Adrenal gland (tissue), 5 donors: ENCODE results near the gene KLHL12.

ENCODE experiments used
- CTCF ChIP-seq, 6 experiments: fragments of 450-650 bp in 4 of 6; fragments of 200-600 bp in 2 of 6; sonication (generic) in 1 of 6; IDR thresholded peaks; 1 replicate in 5 of 6; 2 replicates in 1 of 6; pipeline versions ENCODE4 v1.5.1 to v1.8.0; 2016 to 2021; ENCODE audit warnings: antibody characterized with exemption in 6 of 6, mild to moderate bottlenecking in 2 of 6, moderate library complexity in 1 of 6
- POLR2A ChIP-seq, 2 donors: fragments of 450-650 bp; IDR thresholded peaks; one replicate each; pipeline ENCODE4 v1.6.1; 2017; ENCODE audit warnings: antibody characterized with exemption in 2 of 2, mild to moderate bottlenecking in 2 of 2, moderate library complexity in 1 of 2
- donor health status: DM: no; HTN: no; CAD: no.

GRCh38 chr1:202915146-202915545, 11.9 kb downstream of the KLHL12 start:
- TF ChIP-seq POLR2A (IDR thresholded peaks at IDR 0.05) (no peak), CTCF (IDR thresholded peaks at IDR 0.05) (no peak)
